ENCODE measurements around the gene ADORA3.

GRCh38 chr1:111474106-111474505, 29.3 kb downstream of the ADORA3 start:
- TF ChIP-seq CTCF (IDR thresholded peaks at IDR 0.05) (no peak), POLR2A (IDR thresholded peaks at IDR 0.05) (no peak)
